Heart left ventricle (tissue), 16 donors: Measurements from ENCODE around the gene VCL. TPM values are rescaled to one million over a fixed set of nuclear protein-coding genes. Genes with fewer than 3 reads are reported as not detected.

Experiments
- ATAC-seq, 4 donors: fragments of 200-7000 bp; cut with Tn5 transposase; one replicate each; pipeline ENCODE4 v1.9.1; 2020 to 2022; ENCODE audit warnings: moderate library complexity in 4 of 4, mild to moderate bottlenecking in 3 of 4, moderate number of reproducible peaks in 1 of 4
- DNase-seq, 5 donors: peaks; one replicate each; pipeline ENCODE4 v3.0.0-alpha.2; 2020
- H3K27ac ChIP-seq, 12 donors: fragments of 200-600 bp; sonication (generic) in 4 of 12; one replicate each; pipeline versions ENCODE4 v1.5.0 to v1.8.0; 2016 to 2022; ENCODE audit warnings: mild to moderate bottlenecking in 2 of 12
- H3K27me3 ChIP-seq, 9 donors: fragments of 200-600 bp; sonication (generic) in 2 of 9; one replicate each; pipeline versions ENCODE4 v1.5.1 to v1.8.0; 2016 to 2022; ENCODE audit warnings: mild to moderate bottlenecking in 3 of 9
- H3K36me3 ChIP-seq, 9 donors: fragments of 200-600 bp; sonication (generic) in 2 of 9; one replicate each; pipeline versions ENCODE4 v1.5.0 to v1.8.0; 2018 to 2022; ENCODE audit warnings: mild to moderate bottlenecking in 2 of 9
- H3K4me1 ChIP-seq, 12 donors: fragments of 200-600 bp; sonication (generic) in 4 of 12; one replicate each; pipeline versions ENCODE4 v1.5.0 to v1.8.0; 2016 to 2022; ENCODE audit warnings: mild to moderate bottlenecking in 3 of 12
- H3K4me3 ChIP-seq, 12 donors: fragments of 200-600 bp; sonication (generic) in 4 of 12; one replicate each; pipeline versions ENCODE4 v1.5.0 to v1.8.0; 2017 to 2022; ENCODE audit warnings: mild to moderate bottlenecking in 9 of 12, moderate library complexity in 4 of 12
- H3K9me3 ChIP-seq, 12 donors: fragments of 200-600 bp; sonication (generic) in 4 of 12; one replicate each; pipeline versions ENCODE4 v1.5.0 to v1.8.0; 2016 to 2022; ENCODE audit warnings: mild to moderate bottlenecking in 1 of 12
- POLR2A ChIP-seq, 2 donors: fragments of 450-650 bp; IDR thresholded peaks; one replicate each; pipeline ENCODE4 v1.6.1; 2017; ENCODE audit warnings: antibody characterized with exemption in 2 of 2, mild to moderate bottlenecking in 2 of 2, moderate library complexity in 2 of 2
- WGBS, 4 donors: extraction: QIAGEN DNeasy Blood & Tissue Kit in 2 of 4; methylation state at CpG; one replicate each; pipeline versions ENCODE4 v1.1.5 to v1.1.7; 2013 to 2018; 5-methylcytosine and 5-hydroxymethylcytosine counted together
- intact Hi-C, 10 donors: fragments of 100-400 bp; cut with DNase I; formaldehyde crosslinking; loops; one replicate each; pipeline versions ENCODE4 v1.11.1 to v1.14.2; 2022
- polyA plus RNA-seq, 2 donors: library from polyadenylated mRNA; stranded (reverse); fragments of 200-250 nt; gene quantifications; one replicate each; pipeline ENCODE4 v1.2.3, GENCODE V29; 2013
- total RNA-seq, 9 donors: library from RNA; depleted of rRNA in 2 of 9; stranded (reverse); fragments of >200 nt in 2 of 9; fragmentation: NEBNext Ultra II Directional in 3 of 9; extraction: Animal tissue kit (Norgen Biotek cat#: 25700) in 3 of 9; gene quantifications; one replicate each; pipeline versions ENCODE4 v1.1.0 to v1.2.4, GENCODE V29; 2016 to 2023
- TF ChIP-seq, protein P1 (sequence below), 12 donors: fragments of 200-600 bp; sonication (generic) in 4 of 12; IDR thresholded peaks; one replicate each; pipeline versions ENCODE4 v1.5.0 to v1.8.0; 2018 to 2022; ENCODE audit warnings: antibody characterized with exemption in 12 of 12, mild to moderate bottlenecking in 5 of 12
- donor health status: ischemic (EF 13 %, LVEDD 7.1; RV severe dilation, severe dysfunction).
- donor health status: healthy with polysubstance abuse.
- donor health status: DM: no; HTN: yes; CAD: no.
- donor health status: DM: no; HTN: no; CAD: no.
- donor health status: ischemic (EF 25% LVEDD 6.9; RV normal size, moderate dysfunction).
- donor health status: ischemic (EF 25% LVEDD 5.7; RV mildly dilated, moderate dysfunction).
- donor health status: healthy.
- donor health status: DM: yes; HTN: yes; CAD: no.
- donor health status: ischemic (EF 35%, LVEDD 5.7; RV mildly dilated, moderate dysfunction).
- donor health status: nonischemic (EF 11% LVEDD 7.7; RV severe dilation, severe dysfunction).
- donor health status: DM: yes; HTN: yes; CAD: no.
- donor health status: PGD.
- donor health status: ischemic (EF 29% LVEDD 5.4; RV normal size, mild dysfunction).
- donor health status: nonischemic (EF 23%, LVEDD 6.1; RV moderate dilation, normal function).

Gene VCL
- total and polyA plus RNA-seq, 11 donors = 84.5 to 543 (median 273) TPM

DNA sequence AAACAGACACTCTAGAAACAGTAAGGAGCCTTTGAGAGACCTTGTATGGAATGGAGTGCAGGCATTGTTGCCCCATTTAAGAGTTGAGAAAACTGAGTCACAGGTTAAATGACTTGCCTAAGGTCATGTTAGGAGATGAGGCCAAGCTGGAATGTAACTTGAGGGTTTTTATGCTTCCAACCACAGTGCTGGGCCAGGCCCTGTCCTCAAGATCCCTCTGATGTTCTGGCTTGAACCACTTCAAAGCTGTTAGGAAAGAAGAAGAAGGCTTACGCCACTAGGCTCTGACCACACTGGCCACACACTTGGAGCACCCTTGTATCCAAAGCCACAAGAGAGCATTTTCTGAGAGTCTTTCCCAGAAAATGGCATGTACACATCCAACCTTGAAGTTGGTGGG lies 44.3 kb upstream of the VCL start:
- H3K4me3 ChIP-seq = no peak overlapping the region
- no peak overlapping the region for H3K27ac ChIP-seq

DNA sequence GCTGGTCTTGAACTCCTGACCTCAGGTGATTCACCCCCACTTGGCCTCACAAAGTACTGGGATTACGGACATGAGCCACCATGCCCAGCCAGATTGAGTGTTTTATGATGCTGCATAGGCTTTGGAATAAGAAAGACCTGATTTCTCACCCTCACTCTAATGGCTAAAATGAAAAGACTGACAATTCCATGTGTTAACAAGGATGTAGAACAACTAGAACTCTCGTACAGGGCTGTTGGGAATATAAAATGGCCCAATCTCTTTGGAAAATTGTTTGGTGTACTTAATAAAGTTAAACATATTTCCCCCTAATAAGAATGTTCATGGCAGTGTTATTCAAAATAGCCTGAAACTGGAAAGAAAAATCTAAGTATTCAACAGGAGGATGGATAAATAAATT lies 43.2 kb upstream of the VCL start:
- no peak for DNase-seq
- Histone ChIP-seq H3K27ac (no peak overlapping the region), H3K27me3 (no peaks in the 10 kb centered on the region), H3K4me1 (peaks cover 0 to 43% (median 13%) of the 10 kb centered on the region in 12 donors), H3K36me3 (no peaks in the 10 kb centered on the region), H3K9me3 (no peaks in the 10 kb centered on the region), H3K4me3 (no peak overlapping the region)
- 89 to 100% (median 96%) methylated on average over 2 of the region's 2 CpGs for WGBS, 4 donors
- no peak for ATAC-seq
- intact Hi-C loops = loop anchor here in 2 of 10 donors (5.0 to 10.0 kb wide), 2 partner anchors 67 to 130 kb away; no protein-coding TSS in a partner anchor
- TF ChIP-seq, protein P1, sequence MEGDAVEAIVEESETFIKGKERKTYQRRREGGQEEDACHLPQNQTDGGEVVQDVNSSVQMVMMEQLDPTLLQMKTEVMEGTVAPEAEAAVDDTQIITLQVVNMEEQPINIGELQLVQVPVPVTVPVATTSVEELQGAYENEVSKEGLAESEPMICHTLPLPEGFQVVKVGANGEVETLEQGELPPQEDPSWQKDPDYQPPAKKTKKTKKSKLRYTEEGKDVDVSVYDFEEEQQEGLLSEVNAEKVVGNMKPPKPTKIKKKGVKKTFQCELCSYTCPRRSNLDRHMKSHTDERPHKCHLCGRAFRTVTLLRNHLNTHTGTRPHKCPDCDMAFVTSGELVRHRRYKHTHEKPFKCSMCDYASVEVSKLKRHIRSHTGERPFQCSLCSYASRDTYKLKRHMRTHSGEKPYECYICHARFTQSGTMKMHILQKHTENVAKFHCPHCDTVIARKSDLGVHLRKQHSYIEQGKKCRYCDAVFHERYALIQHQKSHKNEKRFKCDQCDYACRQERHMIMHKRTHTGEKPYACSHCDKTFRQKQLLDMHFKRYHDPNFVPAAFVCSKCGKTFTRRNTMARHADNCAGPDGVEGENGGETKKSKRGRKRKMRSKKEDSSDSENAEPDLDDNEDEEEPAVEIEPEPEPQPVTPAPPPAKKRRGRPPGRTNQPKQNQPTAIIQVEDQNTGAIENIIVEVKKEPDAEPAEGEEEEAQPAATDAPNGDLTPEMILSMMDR (IDR thresholded peaks at IDR 0.05) = no peak
- no peak for TF ChIP-seq POLR2A (IDR thresholded peaks at IDR 0.05)

More for the DNA sequence above, 44.3 kb upstream of the VCL start:
- no peak for TF ChIP-seq POLR2A (IDR thresholded peaks at IDR 0.05)
- TF ChIP-seq, protein P1 (IDR thresholded peaks at IDR 0.05) = no peak
- no peak for DNase-seq
- ATAC-seq = no peak
- WGBS, 4 donors = 90 to 100% (median 93%) methylated on average over 1 of the region's 1 CpG
- no peaks in the 10 kb centered on the region for H3K27me3 ChIP-seq
- H3K4me1 ChIP-seq = peaks cover 0 to 38% (median 13%) of the 10 kb centered on the region in 12 donors
- intact Hi-C loops = loop anchor here in 1 of 10 donors (10.0 kb wide), 1 partner anchor 131 kb away; no protein-coding TSS in a partner anchor
- no peaks in the 10 kb centered on the region for H3K9me3 ChIP-seq
- no peaks in the 10 kb centered on the region for H3K36me3 ChIP-seq

DNA sequence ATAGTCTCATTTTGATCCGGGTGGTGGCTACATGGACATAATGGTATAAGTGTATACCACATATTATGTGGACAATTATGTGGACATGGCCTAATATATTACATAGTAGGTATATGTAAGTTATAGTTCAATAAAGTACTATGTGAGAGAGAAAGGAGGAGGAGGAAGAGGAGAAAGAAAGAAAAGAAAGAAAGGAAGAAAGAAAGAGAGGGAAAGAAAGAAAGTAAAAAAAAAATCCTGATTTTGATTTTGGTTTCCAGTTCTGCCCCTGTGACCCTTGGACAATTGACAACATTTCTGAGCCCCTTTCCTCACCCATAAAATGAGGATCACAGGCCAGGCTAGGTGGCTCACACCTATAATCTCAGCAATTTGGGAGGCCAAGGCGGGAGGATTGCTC lies 42.2 kb upstream of the VCL start:
- Histone ChIP-seq H3K4me1 (peaks cover 0 to 43% (median 13%) of the 10 kb centered on the region in 12 donors), H3K27ac (no peak overlapping the region), H3K36me3 (no peaks in the 10 kb centered on the region), H3K4me3 (no peak overlapping the region), H3K27me3 (no peaks in the 10 kb centered on the region), H3K9me3 (no peaks in the 10 kb centered on the region)
- DNase-seq (no peak), ATAC-seq (no peak)
- WGBS, 4 donors = 95 to 98% (median 96%) methylated on average over 2 of the region's 2 CpGs
- TF ChIP-seq, protein P1 (IDR thresholded peaks at IDR 0.05) = no peak
- TF ChIP-seq POLR2A (IDR thresholded peaks at IDR 0.05) = no peak
- intact Hi-C loops = loop anchor here in 2 of 10 donors (5.0 to 10.0 kb wide), 2 partner anchors 68 to 129 kb away; no protein-coding TSS in a partner anchor

DNA sequence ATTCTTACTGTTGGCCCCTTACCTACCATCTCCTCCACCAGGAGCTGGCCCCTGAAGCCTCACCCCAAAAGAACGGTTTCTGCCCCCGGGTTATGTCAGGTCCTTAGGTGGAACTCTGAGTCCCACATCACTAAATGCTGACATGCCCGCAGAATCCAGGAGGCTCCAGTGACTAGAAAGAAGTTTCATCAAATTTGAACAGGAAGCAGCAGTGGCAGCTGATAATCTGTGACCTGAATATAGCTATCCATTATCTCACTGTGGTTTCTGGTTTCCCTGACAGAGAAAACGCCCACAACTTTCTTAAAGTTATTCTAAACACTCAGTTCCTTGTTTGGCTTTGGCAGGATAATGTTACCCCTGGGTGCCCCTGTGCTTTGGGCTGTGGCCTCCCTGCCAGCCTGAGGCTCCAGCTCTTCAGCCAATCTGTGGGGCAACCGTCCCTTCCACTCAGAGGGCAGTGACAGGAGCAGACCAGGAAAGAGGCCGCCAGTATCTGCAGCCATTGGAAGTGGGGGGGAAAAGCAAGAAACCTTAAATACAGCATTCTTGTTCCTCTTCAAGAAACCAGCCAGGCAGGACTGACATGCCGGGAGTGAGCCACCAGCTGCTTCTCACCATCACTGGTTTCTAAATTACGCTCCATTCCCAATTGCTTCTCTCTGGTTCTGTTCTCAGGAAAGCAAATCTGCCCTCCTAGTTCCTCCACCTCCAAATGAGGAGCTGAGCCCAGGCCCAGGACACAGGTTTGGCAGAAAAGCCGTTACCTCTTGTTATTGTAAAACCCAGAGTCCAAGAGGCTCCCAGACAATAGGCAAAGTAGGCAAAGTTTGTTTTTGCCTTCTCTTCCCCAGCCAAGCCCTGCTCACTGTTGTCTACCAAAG lies 41.2 kb upstream of the VCL start:
- peak; percentile 37 to 67 (median 58) for ATAC-seq
- Histone ChIP-seq H3K4me3 (peak overlapping the region in 1 of 12 donors; percentile 10), H3K27ac (peak overlapping the region in 11 of 12 donors; percentile 10 to 83 (median 63)), H3K36me3 (no peaks in the 10 kb centered on the region), H3K27me3 (no peaks in the 10 kb centered on the region), H3K9me3 (no peaks in the 10 kb centered on the region), H3K4me1 (peaks cover 0 to 43% (median 13%) of the 10 kb centered on the region in 12 donors)
- WGBS, 4 donors = 44 to 50% (median 47%) methylated on average over 9 of the region's 9 CpGs
- DNase-seq = peak in 1 of 5 donors; percentile 37
- intact Hi-C loops = loop anchor here in 2 of 10 donors (5.0 to 10.0 kb wide), 2 partner anchors 69 to 128 kb away; no protein-coding TSS in a partner anchor
- no peak for TF ChIP-seq POLR2A (IDR thresholded peaks at IDR 0.05)
- TF ChIP-seq, protein P1 (IDR thresholded peaks at IDR 0.05) = no peak
